Panc1 (cell line): ENCODE measurements around the gene C1QTNF1. TPM values are rescaled to one million over a fixed set of nuclear protein-coding genes. Genes with fewer than 3 reads are reported as not detected.

Source experiments
- ATAC-seq: fragments of 200-7000 bp; cut with Tn5 transposase; 2 replicates; pipeline ENCODE4 v1.9.1; 2020; ENCODE audit warnings: mild to moderate bottlenecking, moderate library complexity
- BruUV-seq: library from RNA; stranded (reverse); fragments of 400-500 nt; replicated peaks from 2 replicates; lab custom pipeline; 2021; lab: Mats Ljungman, UMichigan
- CTCF ChIA-PET: fragments of 300-600 bp; sonication (Branson Sonifier 250); formaldehyde crosslinking; loops from one replicate; lab custom pipeline; 2022; ENCODE audit warnings: antibody characterized with exemption; lab: Charles Lee
- POLR2A ChIA-PET: fragments of 300-600 bp; sonication (Branson Sonifier 250); formaldehyde crosslinking; loops from one replicate; lab custom pipeline; 2022; ENCODE audit warnings: antibody characterized with exemption; lab: Charles Lee
- DNase-seq: peaks from one replicate; pipeline ENCODE4 v3.0.0-alpha.2; 2010; ENCODE audit warnings: low read depth, low spot score
- H3K27ac ChIP-seq: 2 replicates; pipeline ENCODE4 v1.5.1; 2011; ENCODE audit warnings: mild to moderate bottlenecking, low read length, inconsistent platforms
- H3K27me3 ChIP-seq: fragments of 200-500 bp; sonication (Bioruptor generic); 2 replicates; pipeline ENCODE4 v1.6.0; 2014; ENCODE audit warnings: low read length, inconsistent platforms; ENCODE audit not compliant: control insufficient read depth, insufficient read depth
- H3K36me3 ChIP-seq: fragments of 200-500 bp; sonication (Bioruptor generic); 2 replicates; pipeline ENCODE4 v1.5.1; 2014; ENCODE audit warnings: inconsistent platforms, mild to moderate bottlenecking, low read length, moderate library complexity; ENCODE audit not compliant: control insufficient read depth, insufficient read depth
- H3K4me1 ChIP-seq: 2 replicates; pipeline ENCODE4 v1.5.1; 2011; ENCODE audit warnings: inconsistent platforms, mild to moderate bottlenecking, low read length, moderate library complexity; ENCODE audit not compliant: control insufficient read depth, insufficient read depth
- H3K4me3 ChIP-seq, 2 experiments: 2 replicates each; pipeline ENCODE4 v1.5.1; 2011 to 2012; ENCODE audit warnings: low read depth in 2 of 2, low read length in 2 of 2, mild to moderate bottlenecking in 2 of 2, inconsistent platforms in 1 of 2, moderate library complexity in 1 of 2
- H3K9me3 ChIP-seq: fragments of 200-500 bp; sonication (Bioruptor generic); 2 replicates; pipeline ENCODE4 v1.5.1; 2014; ENCODE audit warnings: low read depth, mild to moderate bottlenecking, inconsistent platforms, low read length, moderate library complexity; ENCODE audit not compliant: control insufficient read depth, insufficient read depth
- CTCF ChIP-seq: fragments of 450-650 bp; IDR thresholded peaks from 2 replicates; pipeline ENCODE4 v1.5.1; 2017; ENCODE audit warnings: mild to moderate bottlenecking
- POLR2AphosphoS5 ChIP-seq: IDR thresholded peaks from 2 replicates; pipeline ENCODE4 v1.6.1; 2012; ENCODE audit warnings: mild to moderate bottlenecking, low read depth, low read length, moderate library complexity
- SIN3A ChIP-seq: IDR thresholded peaks from 2 replicates; pipeline ENCODE4 v1.6.1; 2012; ENCODE audit warnings: low read depth, mild to moderate bottlenecking, low read length, moderate library complexity, borderline replicate concordance; ENCODE audit not compliant: insufficient read depth
- TCF7L2 ChIP-seq: IDR thresholded peaks from 2 replicates; pipeline ENCODE4 v1.6.1; 2011; ENCODE audit warnings: mild to moderate bottlenecking, low read depth, low read length, inconsistent platforms
- in situ Hi-C: cut with HindIII; loops from 2 replicates; pipeline ENCODE4 v1.10.0; 2016; ENCODE audit warnings: low sequenced_read_pairs, low pct_unique_long_range_greater_than_20kb
- intact Hi-C: fragments of 100-400 bp; cut with micrococcal nuclease; formaldehyde crosslinking; loops from one replicate; pipeline ENCODE4 v1.10.0; 2022; ENCODE audit not compliant: unreplicated experiment
- total RNA-seq: library from RNA; stranded (reverse); gene quantifications from one replicate; pipeline ENCODE4 v1.2.1, GENCODE V29; 2021; ENCODE audit not compliant: unreplicated experiment
- TF ChIP-seq, protein P1 (sequence below), 2 experiments: IDR thresholded peaks; 2 replicates each; pipeline ENCODE4 v1.6.1; 2011 to 2012; ENCODE audit warnings: low read depth in 2 of 2, control low read depth in 1 of 2, low read length in 1 of 2, mild to moderate bottlenecking in 1 of 2, moderate library complexity in 1 of 2; ENCODE audit not compliant: insufficient read depth in 1 of 2

The C1QTNF1 gene
- total RNA-seq, 1 experiment from 2014 or later, result 1.5 TPM

DNA sequence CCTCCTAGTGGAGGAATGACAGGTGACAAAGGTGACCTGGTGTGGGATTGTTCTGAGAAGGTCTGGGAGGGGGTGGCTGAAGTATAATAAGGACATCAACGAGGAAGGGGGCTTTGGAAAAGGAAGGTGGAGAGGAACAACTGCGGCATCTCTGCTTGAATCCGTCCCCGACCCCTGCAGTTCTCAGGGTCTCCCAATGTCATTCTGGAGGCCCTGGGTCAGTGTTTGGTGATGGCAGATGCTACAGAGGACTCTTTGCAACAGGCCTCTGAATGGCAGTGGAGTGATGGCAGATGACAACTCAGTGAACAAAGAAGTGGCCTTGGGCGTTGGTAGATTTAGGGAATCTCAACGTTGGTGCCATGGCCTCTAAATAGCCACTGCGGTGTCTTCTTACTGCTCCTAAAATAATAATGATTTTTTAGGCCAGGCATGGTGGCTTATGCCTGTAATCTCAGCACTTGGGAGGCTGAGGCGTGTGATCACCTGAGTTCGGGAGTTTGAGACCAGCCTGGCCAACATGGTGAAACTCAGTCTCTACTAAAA lies 52.0 kb downstream of the C1QTNF1 start:
- Histone ChIP-seq H3K4me3 (peak overlapping the region; percentile 66 to 67), H3K27ac (peak overlapping the region; percentile 77; the same call in 1 of the 2 replicates), H3K27me3 (no peaks in the 10 kb centered on the region), H3K9me3 (no peaks in the 10 kb centered on the region), H3K36me3 (no peaks in the 10 kb centered on the region), H3K4me1 (peaks cover 5% of the 10 kb centered on the region; the same call in 1 of the 2 replicates)
- in situ Hi-C loops, result no loop called here
- ATAC-seq (no peak), DNase-seq (no peak)
- intact Hi-C loops, result no loop called here
- BruUV-seq, result TSS peak; percentile 96
- CTCF ChIA-PET, result no interaction called here
- POLR2A ChIA-PET, result no interaction called here
- TF ChIP-seq, protein P1, sequence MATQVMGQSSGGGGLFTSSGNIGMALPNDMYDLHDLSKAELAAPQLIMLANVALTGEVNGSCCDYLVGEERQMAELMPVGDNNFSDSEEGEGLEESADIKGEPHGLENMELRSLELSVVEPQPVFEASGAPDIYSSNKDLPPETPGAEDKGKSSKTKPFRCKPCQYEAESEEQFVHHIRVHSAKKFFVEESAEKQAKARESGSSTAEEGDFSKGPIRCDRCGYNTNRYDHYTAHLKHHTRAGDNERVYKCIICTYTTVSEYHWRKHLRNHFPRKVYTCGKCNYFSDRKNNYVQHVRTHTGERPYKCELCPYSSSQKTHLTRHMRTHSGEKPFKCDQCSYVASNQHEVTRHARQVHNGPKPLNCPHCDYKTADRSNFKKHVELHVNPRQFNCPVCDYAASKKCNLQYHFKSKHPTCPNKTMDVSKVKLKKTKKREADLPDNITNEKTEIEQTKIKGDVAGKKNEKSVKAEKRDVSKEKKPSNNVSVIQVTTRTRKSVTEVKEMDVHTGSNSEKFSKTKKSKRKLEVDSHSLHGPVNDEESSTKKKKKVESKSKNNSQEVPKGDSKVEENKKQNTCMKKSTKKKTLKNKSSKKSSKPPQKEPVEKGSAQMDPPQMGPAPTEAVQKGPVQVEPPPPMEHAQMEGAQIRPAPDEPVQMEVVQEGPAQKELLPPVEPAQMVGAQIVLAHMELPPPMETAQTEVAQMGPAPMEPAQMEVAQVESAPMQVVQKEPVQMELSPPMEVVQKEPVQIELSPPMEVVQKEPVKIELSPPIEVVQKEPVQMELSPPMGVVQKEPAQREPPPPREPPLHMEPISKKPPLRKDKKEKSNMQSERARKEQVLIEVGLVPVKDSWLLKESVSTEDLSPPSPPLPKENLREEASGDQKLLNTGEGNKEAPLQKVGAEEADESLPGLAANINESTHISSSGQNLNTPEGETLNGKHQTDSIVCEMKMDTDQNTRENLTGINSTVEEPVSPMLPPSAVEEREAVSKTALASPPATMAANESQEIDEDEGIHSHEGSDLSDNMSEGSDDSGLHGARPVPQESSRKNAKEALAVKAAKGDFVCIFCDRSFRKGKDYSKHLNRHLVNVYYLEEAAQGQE (IDR thresholded peaks at IDR 0.05; ENCODE audit: insufficient read depth in 1 of 2, low read depth in 2 of 2, low read length in 1 of 2), result no peak
- TF ChIP-seq SIN3A (no peak), TCF7L2 (no peak), POLR2AphosphoS5 (no peak), CTCF (no peak)

DNA sequence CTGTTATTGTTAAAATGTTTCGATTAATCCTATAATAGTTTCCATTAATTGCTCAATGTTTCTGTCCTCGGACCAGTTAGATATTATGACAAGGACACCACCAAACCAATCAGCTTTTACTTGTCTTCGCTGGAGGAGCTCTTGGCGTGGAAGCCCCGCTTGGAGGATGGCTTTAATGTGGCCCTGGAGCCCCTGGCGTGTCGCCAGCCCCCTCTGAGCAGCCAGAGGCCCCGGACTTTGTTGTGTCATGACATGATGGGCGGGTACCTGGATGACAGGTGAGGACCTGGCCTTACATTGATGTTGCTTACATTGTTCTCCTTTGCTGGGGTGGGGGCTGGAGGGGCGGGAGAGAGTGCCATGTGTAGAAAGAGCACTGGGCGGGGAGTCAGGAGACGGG lies 53.6 kb downstream of the C1QTNF1 start:
- TF ChIP-seq POLR2AphosphoS5 (no peak), TCF7L2 (no peak), CTCF (no peak), SIN3A (no peak)
- TF ChIP-seq, protein P1 (IDR thresholded peaks at IDR 0.05; ENCODE audit: insufficient read depth in 1 of 2, low read depth in 2 of 2, low read length in 1 of 2), result no peak
- BruUV-seq, result no TSS peak
- no peaks in the 10 kb centered on the region for H3K27me3 ChIP-seq
- CTCF ChIA-PET, result interaction anchor here (0.6 kb wide), 1 partner anchor 36 kb away, joined by 5 read pairs; no protein-coding TSS in a partner anchor
- intact Hi-C loops, result no loop called here
- no peak overlapping the region for H3K4me3 ChIP-seq
- peaks cover 5% of the 10 kb centered on the region; the same call in 1 of the 2 replicates for H3K4me1 ChIP-seq
- POLR2A ChIA-PET, result no interaction called here
- no peaks in the 10 kb centered on the region for H3K36me3 ChIP-seq
- H3K9me3 ChIP-seq, result no peaks in the 10 kb centered on the region
- in situ Hi-C loops, result no loop called here
- ATAC-seq (no peak), DNase-seq (no peak)
- H3K27ac ChIP-seq, result no peak overlapping the region
